DMS53 treated with DMSO at 0.1 percent for 48 hours (cell line): Measurements from ENCODE around the gene ALPK3.
"Not testable (repeated sequence)": the region's sequence is repeated elsewhere in the genome, so short reads cannot be mapped to it uniquely, and the experiment has no call there.

Experiments
- DNase-seq: peaks from one replicate; lab custom pipeline; 2025; ENCODE audit not compliant: unreplicated experiment; lab: John Stamatoyannopoulos, UW

ALPK3 gene

GRCh38 chr15:84871428-84871985 is 54.4 kb downstream of the ALPK3 start:
- no peak for DNase-seq

GRCh38 chr15:84872009-84872910 is 55.1 kb downstream of the ALPK3 start:
- DNase-seq: no peak

GRCh38 chr15:84873997-84874396 is 56.8 kb downstream of the ALPK3 start:
- DNase-seq: no peak

GRCh38 chr15:84874981-84875699 is 58.0 kb downstream of the ALPK3 start:
- DNase-seq: no peak

GRCh38 chr15:84876269-84876668 is 59.1 kb downstream of the ALPK3 start:
- no peak for DNase-seq

GRCh38 chr15:84877701-84878100 is 60.5 kb downstream of the ALPK3 start:
- DNase-seq: not testable (repeated sequence)

- no peak for DNase-seq
Measured at GRCh38 chr15:84878504-84878903, 61.3 kb downstream of the ALPK3 start.

GRCh38 chr15:84879088-84879780 is 62.1 kb downstream of the ALPK3 start:
- DNase-seq: no peak

- no peak for DNase-seq
Measured at GRCh38 chr15:84880007-84880406, 62.9 kb downstream of the ALPK3 start.

- DNase-seq: no peak
Measured at GRCh38 chr15:84880822-84881519, 63.8 kb downstream of the ALPK3 start.

- DNase-seq: no peak
Measured at GRCh38 chr15:84881520-84881830, 64.3 kb downstream of the ALPK3 start.

GRCh38 chr15:84883466-84883865 is 66.3 kb downstream of the ALPK3 start:
- DNase-seq: no peak

GRCh38 chr15:84883916-84884781 is 67.0 kb downstream of the ALPK3 start, which contains the start of gene SLC28A1:
Gene SLC28A1 (plus strand): TSS chr15:84884662. CDS start chr15:84887761, 3,099 bp downstream.
- DNase-seq: no peak

GRCh38 chr15:84885801-84886200 is 68.6 kb downstream of the ALPK3 start:
- DNase-seq: no peak

- DNase-seq: no peak
Measured at GRCh38 chr15:84886211-84886983, 69.2 kb downstream of the ALPK3 start.

- no peak for DNase-seq
Measured at GRCh38 chr15:84886984-84887299, 69.8 kb downstream of the ALPK3 start.

- no peak for DNase-seq
Measured at GRCh38 chr15:84887938-84888337, 70.8 kb downstream of the ALPK3 start.

GRCh38 chr15:84888639-84889038 is 71.5 kb downstream of the ALPK3 start:
- no peak for DNase-seq

GRCh38 chr15:84889313-84889990 is 72.3 kb downstream of the ALPK3 start:
- DNase-seq: no peak
